ENCODE results near the gene EFL1.
"Not testable (repeated sequence)": the region's sequence is repeated elsewhere in the genome, so short reads cannot be mapped to it uniquely, and the experiment has no call there.

EFL1 gene

GRCh38 chr15:82228750-82229149, 33.8 kb downstream of the EFL1 start:
- peak; percentile 26 for DNase-seq (ENCODE audit: low read depth)
- TF ChIP-seq CTCF (conservative IDR thresholded peaks at IDR 0.05; ENCODE audit: low read depth, low read length) = no peak
- H3K4me3 ChIP-seq (ENCODE audit: low read depth, low read length) = no peak overlapping the region

- peak; percentile 55 for TF ChIP-seq CTCF (conservative IDR thresholded peaks at IDR 0.05; ENCODE audit: low read depth, low read length)
- DNase-seq (ENCODE audit: low read depth) = peak; percentile 73
- H3K4me3 ChIP-seq (ENCODE audit: low read depth, low read length) = not testable (repeated sequence)
Measured at GRCh38 chr15:82221535-82221934, 41.0 kb downstream of the EFL1 start.

- not testable (repeated sequence) for H3K4me3 ChIP-seq (ENCODE audit: low read depth, low read length); DNase-seq (ENCODE audit: low read depth)
Measured at GRCh38 chr15:82216092-82216491, 46.4 kb downstream of the EFL1 start.

GRCh38 chr15:82212201-82212600, 50.3 kb downstream of the EFL1 start:
- DNase-seq (ENCODE audit: low read depth); H3K4me3 ChIP-seq (ENCODE audit: low read depth, low read length): not testable (repeated sequence)

DNA sequence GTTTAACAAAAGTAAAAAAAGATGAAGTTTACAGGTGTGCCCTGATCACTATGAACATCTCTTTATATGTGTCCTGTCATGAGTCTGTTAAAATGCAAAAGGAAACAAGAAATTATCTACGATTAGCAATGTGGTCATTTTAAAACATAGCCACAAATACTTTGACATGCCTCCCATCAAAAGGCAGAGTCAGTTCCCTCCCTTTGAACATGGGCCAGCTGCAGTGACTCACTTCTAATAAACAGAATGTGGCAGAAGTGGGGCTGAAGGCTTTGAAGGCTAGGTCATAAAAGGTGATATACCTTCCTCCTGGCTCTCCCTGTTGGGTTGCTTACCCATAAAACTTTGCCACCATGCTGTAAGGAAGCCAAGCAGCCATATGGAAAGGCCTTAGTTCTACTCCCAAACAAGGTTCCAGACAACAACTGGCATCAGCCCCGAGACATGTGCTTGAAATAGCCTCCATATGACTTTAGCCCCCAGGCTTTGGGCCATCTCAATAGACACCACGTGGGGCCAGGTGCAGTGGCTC, 52.4 kb downstream of the EFL1 start:
- DNase-seq (ENCODE audit: low read depth) = peak; percentile 29
- not testable (repeated sequence) for H3K4me3 ChIP-seq (ENCODE audit: low read depth, low read length)

GRCh38 chr15:82204575-82204974, 58.0 kb downstream of the EFL1 start:
- H3K4me3 ChIP-seq (ENCODE audit: low read depth, low read length); DNase-seq (ENCODE audit: low read depth): not testable (repeated sequence)

- H3K4me3 ChIP-seq (ENCODE audit: low read depth, low read length) = no peak overlapping the region
- peak; percentile 86 for DNase-seq (ENCODE audit: low read depth)
- TF ChIP-seq CTCF (conservative IDR thresholded peaks at IDR 0.05; ENCODE audit: low read depth, low read length) = peak; percentile 83
Measured at GRCh38 chr15:82197733-82198594, 64.6 kb downstream of the EFL1 start.

- no peak overlapping the region for H3K4me3 ChIP-seq (ENCODE audit: low read depth, low read length)
- TF ChIP-seq CTCF (conservative IDR thresholded peaks at IDR 0.05; ENCODE audit: low read depth, low read length) = no peak
- no peak for DNase-seq (ENCODE audit: low read depth)
Measured at GRCh38 chr15:82196353-82196752, 66.2 kb downstream of the EFL1 start.

DNA sequence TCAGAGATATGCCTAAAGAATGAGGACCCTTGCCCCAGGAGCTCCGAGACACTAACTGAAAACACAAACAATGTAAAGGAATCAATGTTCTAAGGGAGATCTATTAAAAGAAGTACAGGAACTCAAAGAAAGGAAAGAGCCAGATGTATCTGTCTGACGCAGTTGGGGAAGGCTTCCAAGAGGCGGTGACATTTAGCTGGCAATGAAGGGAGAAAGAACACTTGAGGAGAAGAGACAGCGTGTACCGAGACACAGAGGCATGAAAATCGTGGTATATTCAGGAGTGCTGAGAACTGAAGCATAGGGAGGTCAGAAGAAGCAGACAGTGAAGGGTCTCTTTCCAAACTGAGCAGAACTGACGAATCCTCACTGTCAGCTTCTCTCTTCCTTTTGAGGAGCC, 66.7 kb downstream of the EFL1 start:
- H3K4me3 ChIP-seq (ENCODE audit: low read depth, low read length); DNase-seq (ENCODE audit: low read depth): not testable (repeated sequence)

GRCh38 chr15:82194488-82194887, 68.0 kb downstream of the EFL1 start:
- not testable (repeated sequence) for DNase-seq (ENCODE audit: low read depth)

DNA sequence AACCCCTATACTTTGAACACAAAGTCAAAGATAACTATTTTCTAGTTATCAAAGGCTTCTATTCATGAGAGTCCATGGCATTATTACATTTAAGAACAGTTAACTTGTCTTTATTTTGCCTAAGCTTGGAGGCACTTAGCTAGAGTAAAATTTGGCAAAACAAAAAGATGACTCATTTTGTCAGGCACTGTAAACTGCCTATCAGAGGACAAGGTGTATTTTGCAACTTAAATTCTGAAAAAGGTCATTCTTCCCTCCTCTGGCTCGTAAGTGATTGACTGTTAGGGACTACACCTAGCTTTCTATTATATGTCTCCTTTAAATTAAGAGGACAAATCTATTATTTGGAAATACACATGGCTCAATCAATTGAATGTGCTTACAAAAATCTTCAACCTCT, 69.1 kb downstream of the EFL1 start:
- not testable (repeated sequence) for DNase-seq (ENCODE audit: low read depth); H3K4me3 ChIP-seq (ENCODE audit: low read depth, low read length)

More at GRCh38 chr15:82194488-82194887, 68.0 kb downstream of the EFL1 start:
- not testable (repeated sequence) for H3K4me3 ChIP-seq (ENCODE audit: low read depth, low read length)

GRCh38 chr15:82192394-82192793, 70.1 kb downstream of the EFL1 start:
- DNase-seq (ENCODE audit: low read depth); H3K4me3 ChIP-seq (ENCODE audit: low read depth, low read length): not testable (repeated sequence)

Data from choroid plexus epithelial cell (primary cell).